LNCaP clone FGC (cell line): Measurements from ENCODE around the gene VAC14.
A peak's percentile ranks its signal among the peaks of the same experiment; 100 is the strongest.

Experiments
- DNase-seq: peaks from one replicate; pipeline ENCODE4 v3.0.0-alpha.2; 2011; ENCODE audit warnings: low read depth
- H3K4me3 ChIP-seq: 2 replicates; pipeline ENCODE4 v1.5.1; 2011; ENCODE audit warnings: mild to moderate bottlenecking, low read depth, low read length, control low read depth
- TF ChIP-seq, protein P1 (sequence below): IDR thresholded peaks from 2 replicates; pipeline ENCODE4 v1.5.1; 2012; ENCODE audit warnings: mild to moderate bottlenecking; ENCODE audit not compliant: control insufficient read depth, insufficient read depth; ENCODE audit errors: extremely low read depth

VAC14 gene

GRCh38 chr16:70753694-70754325 is 47.1 kb downstream of the VAC14 start:
- no peak for DNase-seq
- TF ChIP-seq, protein P1, sequence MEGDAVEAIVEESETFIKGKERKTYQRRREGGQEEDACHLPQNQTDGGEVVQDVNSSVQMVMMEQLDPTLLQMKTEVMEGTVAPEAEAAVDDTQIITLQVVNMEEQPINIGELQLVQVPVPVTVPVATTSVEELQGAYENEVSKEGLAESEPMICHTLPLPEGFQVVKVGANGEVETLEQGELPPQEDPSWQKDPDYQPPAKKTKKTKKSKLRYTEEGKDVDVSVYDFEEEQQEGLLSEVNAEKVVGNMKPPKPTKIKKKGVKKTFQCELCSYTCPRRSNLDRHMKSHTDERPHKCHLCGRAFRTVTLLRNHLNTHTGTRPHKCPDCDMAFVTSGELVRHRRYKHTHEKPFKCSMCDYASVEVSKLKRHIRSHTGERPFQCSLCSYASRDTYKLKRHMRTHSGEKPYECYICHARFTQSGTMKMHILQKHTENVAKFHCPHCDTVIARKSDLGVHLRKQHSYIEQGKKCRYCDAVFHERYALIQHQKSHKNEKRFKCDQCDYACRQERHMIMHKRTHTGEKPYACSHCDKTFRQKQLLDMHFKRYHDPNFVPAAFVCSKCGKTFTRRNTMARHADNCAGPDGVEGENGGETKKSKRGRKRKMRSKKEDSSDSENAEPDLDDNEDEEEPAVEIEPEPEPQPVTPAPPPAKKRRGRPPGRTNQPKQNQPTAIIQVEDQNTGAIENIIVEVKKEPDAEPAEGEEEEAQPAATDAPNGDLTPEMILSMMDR: no peak
- no peak overlapping the region for H3K4me3 ChIP-seq

- no peak overlapping the region for H3K4me3 ChIP-seq
- peak; percentile 18 for DNase-seq
- TF ChIP-seq, protein P1: no peak
Observed at GRCh38 chr16:70753228-70753627, 47.7 kb downstream of the VAC14 start.

GRCh38 chr16:70752426-70752825 is 48.5 kb downstream of the VAC14 start:
- no peak overlapping the region for H3K4me3 ChIP-seq
- TF ChIP-seq, protein P1: no peak
- DNase-seq: no peak

GRCh38 chr16:70751593-70751992 is 49.4 kb downstream of the VAC14 start:
- H3K4me3 ChIP-seq: no peak overlapping the region
- no peak for DNase-seq
- TF ChIP-seq, protein P1: no peak

DNA sequence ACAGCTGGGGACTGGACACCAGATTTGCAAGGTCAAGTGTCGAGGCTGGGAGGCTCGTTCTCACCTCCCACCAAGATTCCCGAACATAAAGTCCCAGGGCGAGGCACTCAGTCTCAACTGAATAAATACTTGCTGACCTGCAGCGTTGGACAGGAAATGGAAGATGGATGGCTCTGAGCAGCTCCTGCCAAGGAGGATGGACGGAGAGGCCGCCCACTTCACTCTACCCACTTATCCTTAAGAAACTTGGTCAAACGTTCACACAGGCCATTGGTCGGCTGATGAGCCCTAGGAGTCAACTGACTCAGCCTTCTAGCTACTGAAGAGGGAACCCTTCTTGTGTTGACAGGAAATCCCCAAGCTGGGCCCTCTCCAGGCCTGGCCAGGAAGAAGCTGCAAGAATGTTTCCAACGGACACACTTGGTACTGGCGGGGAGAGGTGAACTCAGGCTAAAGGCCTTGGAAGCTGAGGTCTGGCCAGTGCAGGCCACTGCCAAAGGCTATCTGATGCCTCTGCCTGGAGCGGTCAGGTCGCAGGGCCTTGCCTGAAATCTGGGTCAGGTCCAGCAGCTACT is 50.0 kb downstream of the VAC14 start:
- no peak overlapping the region for H3K4me3 ChIP-seq
- TF ChIP-seq, protein P1: no peak
- peak; percentile 32 for DNase-seq

- H3K4me3 ChIP-seq: no peak overlapping the region
- no peak for DNase-seq
- TF ChIP-seq, protein P1: no peak
Observed at GRCh38 chr16:70749681-70750601, 51.0 kb downstream of the VAC14 start.
